ENCODE data around the gene PTPN13.
A peak's percentile ranks its signal among the peaks of the same experiment; 100 is the strongest.

Gene PTPN13, protein sequence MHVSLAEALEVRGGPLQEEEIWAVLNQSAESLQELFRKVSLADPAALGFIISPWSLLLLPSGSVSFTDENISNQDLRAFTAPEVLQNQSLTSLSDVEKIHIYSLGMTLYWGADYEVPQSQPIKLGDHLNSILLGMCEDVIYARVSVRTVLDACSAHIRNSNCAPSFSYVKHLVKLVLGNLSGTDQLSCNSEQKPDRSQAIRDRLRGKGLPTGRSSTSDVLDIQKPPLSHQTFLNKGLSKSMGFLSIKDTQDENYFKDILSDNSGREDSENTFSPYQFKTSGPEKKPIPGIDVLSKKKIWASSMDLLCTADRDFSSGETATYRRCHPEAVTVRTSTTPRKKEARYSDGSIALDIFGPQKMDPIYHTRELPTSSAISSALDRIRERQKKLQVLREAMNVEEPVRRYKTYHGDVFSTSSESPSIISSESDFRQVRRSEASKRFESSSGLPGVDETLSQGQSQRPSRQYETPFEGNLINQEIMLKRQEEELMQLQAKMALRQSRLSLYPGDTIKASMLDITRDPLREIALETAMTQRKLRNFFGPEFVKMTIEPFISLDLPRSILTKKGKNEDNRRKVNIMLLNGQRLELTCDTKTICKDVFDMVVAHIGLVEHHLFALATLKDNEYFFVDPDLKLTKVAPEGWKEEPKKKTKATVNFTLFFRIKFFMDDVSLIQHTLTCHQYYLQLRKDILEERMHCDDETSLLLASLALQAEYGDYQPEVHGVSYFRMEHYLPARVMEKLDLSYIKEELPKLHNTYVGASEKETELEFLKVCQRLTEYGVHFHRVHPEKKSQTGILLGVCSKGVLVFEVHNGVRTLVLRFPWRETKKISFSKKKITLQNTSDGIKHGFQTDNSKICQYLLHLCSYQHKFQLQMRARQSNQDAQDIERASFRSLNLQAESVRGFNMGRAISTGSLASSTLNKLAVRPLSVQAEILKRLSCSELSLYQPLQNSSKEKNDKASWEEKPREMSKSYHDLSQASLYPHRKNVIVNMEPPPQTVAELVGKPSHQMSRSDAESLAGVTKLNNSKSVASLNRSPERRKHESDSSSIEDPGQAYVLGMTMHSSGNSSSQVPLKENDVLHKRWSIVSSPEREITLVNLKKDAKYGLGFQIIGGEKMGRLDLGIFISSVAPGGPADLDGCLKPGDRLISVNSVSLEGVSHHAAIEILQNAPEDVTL (N-terminal part only)

GRCh38 chr4:86593688-86594558 is at the start of gene PTPN13:
PTPN13 (plus strand) TSS chr4:86594315; CDS start chr4:86635257, 40,942 bp downstream.
- peak; percentile 88 for DNase-seq

DNA sequence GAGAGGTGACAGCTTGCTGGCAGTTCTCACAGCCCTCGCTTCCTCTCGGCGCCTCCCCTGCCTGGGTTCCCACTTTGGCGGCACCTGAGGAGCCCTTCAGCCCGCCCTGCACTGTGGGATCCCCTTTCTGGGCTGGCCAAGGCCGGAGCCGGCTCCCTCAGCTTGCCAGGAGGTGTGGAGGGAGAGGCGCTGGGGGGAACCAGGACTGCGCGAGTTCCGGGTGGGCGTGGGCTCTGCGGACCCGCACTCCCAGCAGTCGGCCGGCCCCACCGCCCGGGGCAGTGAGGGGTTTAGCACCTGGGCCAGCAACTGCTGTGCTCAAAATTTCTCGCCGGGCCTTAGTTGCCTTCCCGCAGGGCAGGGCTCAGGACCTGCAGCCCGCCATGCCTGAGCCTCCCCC is 47.0 kb upstream of the PTPN13 start:
- DNase-seq, result no peak

DNA sequence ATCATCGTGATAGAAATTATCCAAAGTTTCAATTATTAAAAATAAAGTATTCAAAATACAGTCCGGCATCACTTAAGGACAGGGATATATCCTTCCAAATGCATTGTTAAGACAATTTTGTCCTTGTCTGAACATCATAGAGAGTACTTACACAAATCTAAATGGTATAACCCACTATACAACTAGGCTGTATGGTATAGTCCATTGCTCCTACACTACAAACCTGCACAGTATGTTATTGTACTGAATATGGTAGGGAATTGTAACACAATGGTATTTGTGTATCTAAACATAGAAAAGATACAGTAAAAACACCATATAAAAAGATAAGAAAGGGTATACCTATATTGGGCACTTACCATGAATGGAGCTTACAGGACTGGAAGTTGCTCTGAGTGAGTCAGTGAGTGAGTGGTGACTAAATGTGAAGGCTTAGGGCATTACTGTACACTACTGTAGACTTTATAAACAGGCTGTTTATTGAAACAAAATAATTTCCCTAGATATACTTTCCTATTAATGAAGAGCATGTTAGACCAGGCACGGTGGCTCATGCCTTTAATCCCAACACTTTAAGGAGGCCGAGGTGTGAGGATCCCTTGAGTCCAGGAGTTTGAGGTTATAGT is 44.8 kb upstream of the PTPN13 start:
- no peak for DNase-seq

- DNase-seq, result no peak
Measured at GRCh38 chr4:86551387-86551786, 42.7 kb upstream of the PTPN13 start.

GRCh38 chr4:86554646-86555045 is 39.5 kb upstream of the PTPN13 start:
- no peak for DNase-seq

DNA sequence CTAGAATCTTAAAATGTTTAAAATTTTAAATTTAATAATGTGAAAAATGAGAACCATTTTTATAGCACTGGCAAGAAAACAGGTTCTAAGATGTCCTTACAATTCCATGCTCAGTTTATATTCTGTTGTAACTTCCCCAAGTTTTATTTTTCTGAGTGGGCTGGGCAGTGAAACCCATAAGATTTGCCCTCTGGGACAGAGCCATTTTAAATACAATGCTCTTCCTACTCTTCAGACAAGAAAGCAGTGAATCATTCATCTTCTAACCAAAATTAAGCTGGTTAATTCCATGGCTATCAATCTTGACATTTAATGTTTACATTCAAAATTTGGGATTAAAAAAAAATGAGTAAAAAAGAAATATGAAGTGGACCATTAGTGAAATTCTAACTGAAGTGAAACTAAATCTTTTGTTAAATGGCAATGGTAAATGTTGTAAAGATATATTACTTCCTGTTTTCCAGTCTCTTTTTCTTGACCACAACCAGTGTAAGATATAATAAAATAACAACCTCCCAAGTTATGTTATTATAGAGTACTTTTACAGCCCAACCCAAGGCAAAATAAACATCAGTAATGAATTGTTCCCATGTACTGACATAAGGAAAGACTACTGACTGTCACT is 37.2 kb upstream of the PTPN13 start:
- DNase-seq, result no peak

GRCh38 chr4:86557526-86557925 is 36.6 kb upstream of the PTPN13 start:
- peak; percentile 32 for DNase-seq

DNA sequence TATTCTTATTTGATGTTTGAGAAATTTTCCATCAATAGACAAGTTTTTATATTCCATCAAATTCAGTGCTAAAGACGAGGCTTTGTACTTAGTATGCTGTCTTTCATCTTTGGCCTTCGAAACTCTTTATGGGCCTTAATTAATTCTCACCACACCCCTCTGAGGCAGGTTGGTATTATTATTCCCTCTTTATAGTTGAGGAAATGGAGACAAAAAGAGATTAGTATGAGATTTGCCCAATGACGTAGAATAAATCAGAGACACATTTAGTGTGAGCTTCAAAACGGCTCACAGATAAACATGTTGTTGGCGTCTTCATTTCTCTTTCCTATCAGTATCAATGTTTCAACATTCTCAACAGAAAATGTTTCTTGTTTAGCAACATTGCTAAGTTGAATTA is 35.9 kb upstream of the PTPN13 start:
- DNase-seq, result no peak

DNA sequence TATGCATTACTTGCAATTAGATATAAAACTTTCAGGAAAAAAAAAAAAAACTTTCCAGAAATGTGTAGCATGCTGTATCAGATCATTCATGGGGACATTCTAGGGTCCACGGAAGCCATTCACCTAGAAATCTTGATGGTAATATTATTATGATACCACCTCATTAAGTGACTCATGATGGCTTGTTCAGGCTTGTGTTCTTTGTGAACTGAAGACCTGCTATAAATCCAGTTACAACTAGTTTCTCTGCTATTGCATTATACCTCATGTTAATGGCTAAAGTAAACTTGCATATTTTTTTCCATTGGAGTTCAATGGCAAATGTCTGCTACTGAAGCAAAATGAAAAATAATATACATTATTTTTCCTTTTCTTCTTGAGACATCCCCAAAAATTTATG is 35.3 kb upstream of the PTPN13 start:
- no peak for DNase-seq

DNA sequence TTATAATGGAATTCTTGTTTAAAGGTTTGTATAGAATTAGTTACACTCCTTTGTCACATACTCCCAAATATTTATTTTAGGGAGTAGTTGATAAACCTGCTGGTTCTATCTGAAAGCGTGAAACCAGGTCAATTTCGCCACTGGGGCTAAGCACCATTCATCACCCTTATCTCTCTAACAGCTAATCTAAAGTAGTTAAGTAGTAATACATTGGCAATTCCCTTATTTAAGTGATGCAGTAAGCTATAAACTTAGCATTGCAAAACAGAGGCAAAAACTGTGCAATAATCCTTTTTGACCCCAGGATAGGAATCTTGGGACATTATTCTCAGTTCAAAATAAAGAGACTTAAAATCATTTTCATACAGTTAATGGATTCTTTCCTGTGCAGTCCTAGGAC is 33.7 kb upstream of the PTPN13 start:
- DNase-seq, result no peak

DNA sequence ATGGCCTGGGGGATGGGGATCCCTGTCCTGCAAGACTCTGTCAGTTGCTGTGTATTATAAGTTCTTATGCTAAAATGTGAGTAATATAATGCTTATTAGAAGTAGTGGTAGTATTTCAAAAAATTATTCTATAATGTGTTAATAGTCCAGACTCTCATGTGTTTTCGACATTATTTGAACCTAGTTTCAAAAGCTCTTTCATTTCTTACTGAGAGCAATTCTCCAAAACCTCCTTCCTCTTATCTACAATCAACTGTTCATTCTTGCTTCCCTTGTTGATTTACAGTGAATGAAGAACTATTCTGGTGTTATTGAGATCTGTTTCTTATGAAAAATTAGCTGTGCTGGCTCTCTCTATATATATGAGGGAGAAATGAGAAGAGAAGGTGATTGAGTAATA is 32.9 kb upstream of the PTPN13 start:
- no peak for DNase-seq

DNA sequence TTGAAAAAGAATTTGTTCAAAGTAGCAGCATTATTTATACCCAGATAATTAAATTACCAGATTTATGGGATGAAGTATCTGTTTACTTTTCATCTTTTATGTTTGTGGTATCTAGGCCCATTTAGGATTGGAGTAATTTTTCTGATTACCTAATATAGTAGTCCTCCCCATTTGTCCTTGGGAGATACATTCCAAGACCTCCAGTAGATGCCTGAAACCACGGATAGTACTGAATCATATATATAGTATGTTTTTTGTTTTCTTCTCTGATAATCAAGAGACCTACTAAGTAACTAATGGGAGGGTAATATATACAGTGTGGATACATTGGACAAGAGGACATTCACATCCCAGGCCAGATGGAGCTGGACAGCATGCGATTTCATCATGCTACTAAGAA is 30.7 kb upstream of the PTPN13 start:
- DNase-seq, result no peak

DNA sequence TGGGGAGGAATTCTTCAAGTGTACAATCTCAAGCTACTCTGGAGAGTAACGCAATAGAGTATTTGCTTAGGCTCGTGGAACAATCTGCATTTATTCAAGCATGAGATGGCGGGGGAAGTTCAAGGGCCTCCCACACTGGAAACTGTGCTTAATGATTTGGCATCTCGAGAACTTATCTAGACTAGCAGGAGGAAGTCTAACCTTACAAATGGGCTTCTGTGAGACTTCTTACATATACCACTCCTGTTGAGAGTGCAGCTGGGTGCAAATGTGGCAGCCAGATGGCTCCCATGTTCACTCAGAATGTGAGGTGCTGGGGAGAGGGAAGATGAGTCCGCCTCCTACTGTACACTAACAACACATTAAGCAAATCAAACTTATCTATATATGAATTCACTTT is 29.3 kb upstream of the PTPN13 start:
- no peak for DNase-seq

- no peak for DNase-seq
Measured at GRCh38 chr4:86565651-86566050, 28.5 kb upstream of the PTPN13 start.

- no peak for DNase-seq
Measured at GRCh38 chr4:86569103-86569870, 24.8 kb upstream of the PTPN13 start.

DNA sequence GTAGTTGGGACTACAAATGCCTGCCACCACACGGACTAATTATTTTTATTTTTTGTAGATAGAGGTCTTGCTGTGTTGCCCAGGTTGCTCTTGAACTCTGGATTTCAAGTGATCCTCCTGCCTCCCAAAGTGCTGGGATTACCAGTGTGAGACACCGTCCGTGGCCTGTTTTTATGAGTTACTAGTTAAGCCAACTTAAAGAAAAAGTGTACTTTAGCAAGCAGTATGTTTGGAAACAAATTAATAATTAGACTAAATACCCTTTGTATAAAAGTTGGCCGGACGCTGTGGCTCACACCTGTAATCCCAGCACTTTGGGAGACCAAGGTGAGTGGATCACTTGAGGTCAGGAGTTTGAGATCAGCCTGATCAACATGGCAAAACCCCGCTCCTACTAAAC is 14.2 kb upstream of the PTPN13 start:
- DNase-seq, result no peak

DNA sequence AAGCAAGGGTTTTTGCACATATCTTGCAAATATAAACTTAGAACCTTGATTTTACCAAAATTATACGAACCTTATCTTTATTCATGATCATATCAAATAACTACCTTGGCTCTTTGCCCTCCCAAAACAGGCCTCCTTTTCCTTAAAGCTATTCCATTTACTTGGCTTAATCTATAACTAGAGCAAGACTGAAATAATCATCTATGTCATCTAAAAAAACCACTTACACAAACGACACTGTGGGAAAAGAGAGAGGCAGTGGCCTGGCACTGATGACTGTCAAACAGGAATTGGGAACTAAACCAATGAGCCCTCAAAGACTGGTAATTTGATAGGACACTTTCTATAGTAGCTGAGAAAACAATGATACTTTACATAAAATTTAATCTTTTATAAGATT is 11.7 kb upstream of the PTPN13 start:
- no peak for DNase-seq

DNA sequence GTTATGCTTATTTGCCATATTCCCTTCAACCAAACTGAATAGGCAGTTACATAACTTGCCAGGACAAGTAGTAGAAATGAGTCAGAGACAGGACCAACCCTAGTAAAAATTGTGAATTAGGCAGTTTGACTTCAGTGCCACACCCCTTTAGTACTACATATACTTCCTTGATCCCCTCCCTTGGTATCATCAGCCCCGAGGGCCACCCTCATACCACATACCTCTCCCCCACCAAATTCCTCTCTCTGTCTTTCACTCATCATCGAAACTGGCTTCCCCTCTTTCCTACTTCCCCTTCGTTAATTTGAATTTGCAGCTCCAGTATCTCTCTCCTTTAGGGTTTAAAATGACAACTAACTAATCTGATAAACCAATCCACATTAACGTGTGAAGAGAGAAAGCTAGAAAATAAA is 7.9 kb upstream of the PTPN13 start:
- DNase-seq, result no peak

- no peak for DNase-seq
Measured at GRCh38 chr4:86586626-86587380, 7.3 kb upstream of the PTPN13 start.
